H9 (cell line): ENCODE data around the gene SPRR5. TPM values are rescaled to one million over a fixed set of nuclear protein-coding genes. Genes with fewer than 3 reads are reported as not detected.

Source experiments
- DNase-seq: peaks from one replicate; pipeline ENCODE4 v3.0.0-alpha.2; 2017
- H2AFZ ChIP-seq: one replicate; pipeline ENCODE4 v1.6.1; 2013; ENCODE audit warnings: mild to moderate bottlenecking, low read length, control low read depth, moderate library complexity
- H2AK5ac ChIP-seq: 2 replicates; pipeline ENCODE4 v1.6.1; 2013; ENCODE audit warnings: low read length, control low read depth, mixed read lengths; ENCODE audit not compliant: insufficient read length
- H2BK120ac ChIP-seq: one replicate; pipeline ENCODE4 v1.6.1; 2013; ENCODE audit warnings: low read depth, mild to moderate bottlenecking, low read length, control low read depth, inconsistent platforms; ENCODE audit not compliant: poor library complexity, severe bottlenecking
- H2BK12ac ChIP-seq: 2 replicates; pipeline ENCODE4 v1.6.1; 2013; ENCODE audit warnings: low read length, control low read depth, mixed read lengths, low read depth; ENCODE audit not compliant: insufficient read length
- H2BK15ac ChIP-seq: 2 replicates; pipeline ENCODE4 v1.6.1; 2013; ENCODE audit warnings: low read depth, low read length, control low read depth
- H2BK20ac ChIP-seq: one replicate; pipeline ENCODE4 v1.6.1; 2013; ENCODE audit warnings: low read depth, mild to moderate bottlenecking, low read length, control low read depth, inconsistent platforms; ENCODE audit not compliant: poor library complexity, severe bottlenecking
- H2BK5ac ChIP-seq: 2 replicates; pipeline ENCODE4 v1.6.1; 2013; ENCODE audit warnings: low read length, control low read depth, mixed read lengths; ENCODE audit not compliant: insufficient read length
- H3K14ac ChIP-seq: 2 replicates; pipeline ENCODE4 v1.6.1; 2013; ENCODE audit warnings: low read length, control low read depth; ENCODE audit not compliant: insufficient read depth
- H3K18ac ChIP-seq: 2 replicates; pipeline ENCODE4 v1.6.1; 2013; ENCODE audit warnings: low read depth, mild to moderate bottlenecking, mixed read lengths, low read length, control low read depth; ENCODE audit not compliant: insufficient read length
- H3K23ac ChIP-seq: 2 replicates; pipeline ENCODE4 v1.6.1; 2013; ENCODE audit warnings: low read length, control low read depth, mixed read lengths, low read depth; ENCODE audit not compliant: insufficient read length
- H3K23me2 ChIP-seq: 2 replicates; pipeline ENCODE4 v1.6.1; 2013; ENCODE audit warnings: low read depth, mild to moderate bottlenecking, mixed read lengths, low read length, control low read depth; ENCODE audit not compliant: insufficient read length, poor library complexity, severe bottlenecking
- H3K27ac ChIP-seq: 2 replicates; pipeline ENCODE4 v1.5.1; 2013; ENCODE audit warnings: low read length, control low read depth, mixed read lengths, low read depth; ENCODE audit not compliant: insufficient read length
- H3K27me3 ChIP-seq: 2 replicates; pipeline ENCODE4 v1.6.1; 2013; ENCODE audit warnings: low read length, control low read depth, inconsistent platforms; ENCODE audit not compliant: insufficient read depth
- H3K4ac ChIP-seq: 2 replicates; pipeline ENCODE4 v1.6.1; 2013; ENCODE audit warnings: low read depth, mild to moderate bottlenecking, control low read depth, inconsistent platforms, low read length, moderate library complexity
- H3K4me1 ChIP-seq: 2 replicates; pipeline ENCODE4 v1.6.1; 2013; ENCODE audit warnings: low read length, control low read depth, inconsistent platforms; ENCODE audit not compliant: insufficient read depth
- H3K4me2 ChIP-seq: 2 replicates; pipeline ENCODE4 v1.6.1; 2013; ENCODE audit warnings: low read length, control low read depth, mixed read lengths; ENCODE audit not compliant: insufficient read length, insufficient read depth
- H3K56ac ChIP-seq: 2 replicates; pipeline ENCODE4 v1.6.1; 2013; ENCODE audit warnings: low read depth, mild to moderate bottlenecking, mixed read lengths, low read length, control low read depth; ENCODE audit not compliant: insufficient read length
- H3K79me1 ChIP-seq: 2 replicates; pipeline ENCODE4 v1.6.1; 2013; ENCODE audit warnings: low read depth, mild to moderate bottlenecking, moderate library complexity, low read length, control low read depth, inconsistent platforms; ENCODE audit not compliant: insufficient read depth, poor library complexity, severe bottlenecking
- H3K79me2 ChIP-seq: 2 replicates; pipeline ENCODE4 v1.6.1; 2013; ENCODE audit warnings: low read length, control low read depth, inconsistent platforms; ENCODE audit not compliant: insufficient read depth
- H3K9ac ChIP-seq: 2 replicates; pipeline ENCODE4 v1.6.1; 2013; ENCODE audit warnings: low read length, control low read depth, mixed read lengths; ENCODE audit not compliant: insufficient read length; ENCODE audit errors: extremely low read depth
- H3K9me3 ChIP-seq: one replicate; pipeline ENCODE4 v1.6.1; 2013; ENCODE audit warnings: low read depth, low read length, inconsistent platforms; ENCODE audit not compliant: control insufficient read depth
- H3T11ph ChIP-seq: one replicate; pipeline ENCODE4 v1.6.1; 2013; ENCODE audit warnings: mild to moderate bottlenecking, low read length, control low read depth, inconsistent platforms
- H4K20me1 ChIP-seq: one replicate; pipeline ENCODE4 v1.6.1; 2013; ENCODE audit not compliant: control insufficient read depth, insufficient read length, insufficient read depth
- H4K5ac ChIP-seq: 2 replicates; pipeline ENCODE4 v1.6.1; 2013; ENCODE audit warnings: low read depth, mild to moderate bottlenecking, mixed read lengths, low read length, control low read depth; ENCODE audit not compliant: insufficient read length
- H4K8ac ChIP-seq: replicated peaks from 2 replicates; pipeline ENCODE4 v1.6.1; 2013; ENCODE audit warnings: low read length, control low read depth, mixed read lengths, low read depth; ENCODE audit not compliant: insufficient read length
- H4K91ac ChIP-seq: 2 replicates; pipeline ENCODE4 v1.6.1; 2013; ENCODE audit warnings: low read depth, mild to moderate bottlenecking, moderate library complexity, mixed read lengths, low read length, control low read depth; ENCODE audit not compliant: insufficient read length
- H3K27ac Mint-ChIP-seq, 3 experiments: 2 replicates in 2 of 3; 3 replicates in 1 of 3; pipeline ENCODE4 v1.8.0; 2020 to 2021; ENCODE audit warnings: mixed read lengths in 3 of 3, mild to moderate bottlenecking in 1 of 3, moderate library complexity in 1 of 3
- H3K27me3 Mint-ChIP-seq: 2 replicates; pipeline ENCODE4 v1.8.0; 2021; ENCODE audit warnings: low read depth, mild to moderate bottlenecking, moderate library complexity, mixed read lengths
- H3K36me3 Mint-ChIP-seq, 3 experiments: 2 replicates in 2 of 3; 3 replicates in 1 of 3; pipeline ENCODE4 v1.8.0; 2020 to 2021; ENCODE audit warnings: low read depth in 3 of 3, mixed read lengths in 3 of 3; ENCODE audit not compliant: insufficient read depth in 1 of 3
- H3K4me1 Mint-ChIP-seq, 2 experiments: 2 replicates each; pipeline ENCODE4 v1.8.0; 2020; ENCODE audit warnings: mixed read lengths in 2 of 2
- H3K4me3 Mint-ChIP-seq, 2 experiments: 2 replicates in 1 of 2; 3 replicates in 1 of 2; pipeline ENCODE4 v1.8.0; 2020 to 2021; ENCODE audit warnings: mild to moderate bottlenecking in 2 of 2, mixed read lengths in 2 of 2, moderate library complexity in 1 of 2
- H3K9me3 Mint-ChIP-seq, 2 experiments: 2 replicates in 1 of 2; 3 replicates in 1 of 2; pipeline ENCODE4 v1.8.0; 2020; ENCODE audit warnings: mild to moderate bottlenecking in 2 of 2, mixed read lengths in 2 of 2, moderate library complexity in 1 of 2
- WGBS: extraction: QIAGEN DNeasy Blood & Tissue Kit; methylation state at CpG from one replicate; pipeline ENCODE4 v1.1.7; 2013; ENCODE audit warnings: missing lambda C conversion rate, low lambda C conversion rate, mixed read lengths; ENCODE audit not compliant: insufficient read length; ENCODE audit errors: extremely low coverage; 5-methylcytosine and 5-hydroxymethylcytosine counted together
- total RNA-seq: library from RNA; stranded (reverse); gene quantifications from 2 replicates; pipeline ENCODE4 v1.2.1, GENCODE V29; 2021
- TF ChIP-seq, protein P1 (sequence below): fragments of 200-600 bp; sonication (generic); conservative IDR thresholded peaks from 3 replicates; pipeline ENCODE4 v1.8.0; 2021; ENCODE audit warnings: antibody characterized with exemption, mild to moderate bottlenecking

SPRR5 gene
- total RNA-seq, 1 experiment from 2014 or later = not detected

DNA sequence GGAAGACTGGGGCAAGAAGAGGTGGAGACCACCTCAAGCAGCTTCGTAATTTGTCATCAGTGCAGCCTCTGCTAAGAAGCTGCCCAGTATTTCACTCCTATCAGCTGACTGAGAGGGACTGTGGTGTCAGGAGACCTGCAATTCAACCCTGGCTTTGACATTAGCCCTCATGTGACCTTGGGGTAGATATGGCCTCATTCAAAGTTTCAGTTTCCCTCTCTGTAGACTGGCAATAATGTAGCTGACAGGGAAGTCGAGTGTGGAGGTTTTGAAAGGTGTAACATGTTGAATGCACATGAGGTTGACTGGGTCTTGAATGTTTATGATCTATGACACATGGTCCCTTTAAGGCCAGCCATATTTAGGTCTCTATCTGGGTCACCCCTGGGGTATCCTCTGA, 21.2 kb downstream of the SPRR5 start:
- Mint-ChIP-seq H3K36me3 (no peaks in the 10 kb centered on the region), H3K4me3 (no peak overlapping the region), H3K27me3 (peaks cover 4% of the 10 kb centered on the region), H3K4me1 (no peaks in the 10 kb centered on the region), H3K9me3 (peaks cover 4 to 22% of the 10 kb centered on the region in 2 experiments), H3K27ac (peak overlapping the region in 1 of 3 experiments; percentile 14; a peak in 1 of 7 replicates)
- no peak overlapping the region for H3K4ac ChIP-seq
- no peak overlapping the region for H2BK5ac ChIP-seq
- no peaks in the 10 kb centered on the region for H3K4me1 ChIP-seq
- H3K18ac ChIP-seq = no peak overlapping the region
- no peak overlapping the region for H3K14ac ChIP-seq
- H3K23ac ChIP-seq = no peak overlapping the region
- H2AFZ ChIP-seq = no peak overlapping the region
- H3K9ac ChIP-seq = no peak overlapping the region
- H4K91ac ChIP-seq = no peak overlapping the region
- TF ChIP-seq, protein P1, sequence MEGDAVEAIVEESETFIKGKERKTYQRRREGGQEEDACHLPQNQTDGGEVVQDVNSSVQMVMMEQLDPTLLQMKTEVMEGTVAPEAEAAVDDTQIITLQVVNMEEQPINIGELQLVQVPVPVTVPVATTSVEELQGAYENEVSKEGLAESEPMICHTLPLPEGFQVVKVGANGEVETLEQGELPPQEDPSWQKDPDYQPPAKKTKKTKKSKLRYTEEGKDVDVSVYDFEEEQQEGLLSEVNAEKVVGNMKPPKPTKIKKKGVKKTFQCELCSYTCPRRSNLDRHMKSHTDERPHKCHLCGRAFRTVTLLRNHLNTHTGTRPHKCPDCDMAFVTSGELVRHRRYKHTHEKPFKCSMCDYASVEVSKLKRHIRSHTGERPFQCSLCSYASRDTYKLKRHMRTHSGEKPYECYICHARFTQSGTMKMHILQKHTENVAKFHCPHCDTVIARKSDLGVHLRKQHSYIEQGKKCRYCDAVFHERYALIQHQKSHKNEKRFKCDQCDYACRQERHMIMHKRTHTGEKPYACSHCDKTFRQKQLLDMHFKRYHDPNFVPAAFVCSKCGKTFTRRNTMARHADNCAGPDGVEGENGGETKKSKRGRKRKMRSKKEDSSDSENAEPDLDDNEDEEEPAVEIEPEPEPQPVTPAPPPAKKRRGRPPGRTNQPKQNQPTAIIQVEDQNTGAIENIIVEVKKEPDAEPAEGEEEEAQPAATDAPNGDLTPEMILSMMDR = no peak
- H3K79me2 ChIP-seq = no peaks in the 10 kb centered on the region
- H3K27me3 ChIP-seq = no peaks in the 10 kb centered on the region
- no peak for DNase-seq
- no peaks in the 10 kb centered on the region for H3K79me1 ChIP-seq
- no peak overlapping the region for H4K8ac ChIP-seq
- H4K20me1 ChIP-seq = no peaks in the 10 kb centered on the region
- no peak overlapping the region for H2BK120ac ChIP-seq
- H3K4me2 ChIP-seq = no peak overlapping the region
- H3K56ac ChIP-seq = no peak overlapping the region
- no peak overlapping the region for H3T11ph ChIP-seq
- no peak overlapping the region for H2BK15ac ChIP-seq
- H2BK12ac ChIP-seq = no peak overlapping the region
- H4K5ac ChIP-seq = no peak overlapping the region
- H3K27ac ChIP-seq = no peak overlapping the region
- H3K9me3 ChIP-seq = no peaks in the 10 kb centered on the region
- WGBS = no CpG with 5 or more reads among the region's 2 CpGs
- no peaks in the 10 kb centered on the region for H3K23me2 ChIP-seq
- H2BK20ac ChIP-seq = no peak overlapping the region
- H2AK5ac ChIP-seq = no peak overlapping the region
